HG02970 (cell line): Measurements from ENCODE around the gene PTPRK.
A peak's percentile ranks its signal among the peaks of the same experiment; 100 is the strongest.

Source experiments
- ATAC-seq: cut with Tn5 transposase; IDR thresholded peaks from one replicate; pipeline ENCODE4 v1.9.1; 2021; ENCODE audit warnings: mild to moderate bottlenecking, moderate library complexity, moderate number of reproducible peaks; ENCODE audit not compliant: unreplicated experiment, low FRiP score

Gene PTPRK

DNA sequence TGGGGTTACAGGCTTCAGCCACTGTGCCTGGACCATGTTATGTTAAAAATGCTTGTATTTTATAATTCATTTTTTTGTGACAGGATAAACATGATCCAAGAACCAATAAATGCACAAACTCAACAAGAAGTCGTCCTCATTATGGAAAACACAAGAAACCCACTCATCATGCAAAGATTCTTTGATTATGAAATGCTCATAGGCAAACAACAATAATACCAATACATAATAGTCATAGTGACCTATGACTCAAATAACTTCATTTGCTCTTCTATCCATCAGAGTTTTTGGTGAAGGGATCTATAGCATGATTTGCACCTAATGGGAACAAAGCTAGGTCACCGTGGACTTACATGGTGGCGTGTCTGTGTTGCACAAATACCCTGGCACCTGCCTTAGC, 402.5 kb downstream of the PTPRK start:
- ATAC-seq: no peak

DNA sequence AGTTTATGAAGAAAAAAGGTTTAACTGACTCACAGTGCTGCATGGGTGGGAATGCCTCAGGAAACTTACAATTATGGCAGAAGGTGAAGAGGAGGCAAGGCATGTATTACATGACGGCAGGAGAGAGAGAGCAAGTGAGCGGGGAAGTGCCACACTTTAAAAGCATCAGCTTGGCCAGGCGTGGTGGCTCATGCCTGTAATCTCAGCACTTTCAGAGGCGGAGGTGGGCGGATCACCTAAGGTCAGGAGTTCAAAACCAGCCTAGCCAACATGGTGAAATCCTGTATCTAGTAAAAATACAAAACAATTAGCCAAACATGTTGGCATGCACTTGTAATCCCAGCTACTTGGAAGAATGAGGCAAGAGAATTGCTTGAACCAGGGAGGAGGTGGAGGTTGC, 406.2 kb downstream of the PTPRK start:
- ATAC-seq: no peak

GRCh38 chr6:128112494-128112893, 407.9 kb downstream of the PTPRK start:
- ATAC-seq: peak; percentile 75

- no peak for ATAC-seq
These were observed 409.3 kb downstream of the PTPRK start for GRCh38 chr6:128111096-128111495.

DNA sequence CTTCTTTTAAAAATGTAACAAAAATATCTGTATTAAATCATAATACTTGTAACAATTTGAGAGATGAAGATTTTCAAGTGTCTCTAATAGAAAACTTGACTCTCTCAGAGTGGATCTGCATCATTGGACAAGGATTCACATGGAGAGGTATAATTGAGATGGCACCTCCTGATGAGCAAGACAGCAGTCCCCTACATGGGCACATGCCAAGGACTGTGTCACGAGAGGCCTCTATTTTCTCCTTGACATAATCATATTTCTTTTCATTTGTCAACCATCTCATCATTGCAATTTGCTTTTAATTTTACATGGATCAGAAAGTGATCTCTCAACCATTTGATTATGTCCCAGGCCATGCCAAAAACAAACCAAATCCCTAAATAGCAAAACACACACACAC, 412.7 kb downstream of the PTPRK start:
- no peak for ATAC-seq

DNA sequence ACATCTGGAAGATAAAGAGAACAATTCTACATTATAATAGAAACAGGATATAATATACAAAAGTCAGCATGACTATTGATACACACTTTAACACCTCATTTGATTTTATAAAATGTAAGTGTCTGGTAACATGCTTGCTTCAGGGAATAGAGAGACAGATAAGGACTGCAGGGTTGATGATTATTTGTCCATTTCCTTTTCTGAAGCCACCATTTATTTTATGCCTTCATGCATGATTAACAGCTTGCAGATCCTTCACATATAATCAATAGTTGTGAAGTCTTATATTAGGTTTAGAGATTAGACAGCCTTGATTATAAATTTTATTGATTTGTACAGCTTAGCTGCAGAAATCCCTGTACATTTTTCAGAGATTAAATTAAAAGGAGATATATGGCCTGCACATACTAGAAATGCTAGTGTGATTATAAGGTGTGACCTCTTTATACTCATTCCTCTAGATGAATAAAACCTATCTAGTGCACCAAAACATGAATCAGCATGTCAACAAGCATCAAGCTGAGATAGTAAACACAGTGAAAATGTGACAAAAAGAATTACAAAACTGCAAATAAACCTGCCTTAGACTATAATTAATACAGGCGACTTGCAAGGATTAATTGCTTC, 420.7 kb downstream of the PTPRK start:
- ATAC-seq: no peak

GRCh38 chr6:128098000-128098581, 422.3 kb downstream of the PTPRK start:
- ATAC-seq: no peak

DNA sequence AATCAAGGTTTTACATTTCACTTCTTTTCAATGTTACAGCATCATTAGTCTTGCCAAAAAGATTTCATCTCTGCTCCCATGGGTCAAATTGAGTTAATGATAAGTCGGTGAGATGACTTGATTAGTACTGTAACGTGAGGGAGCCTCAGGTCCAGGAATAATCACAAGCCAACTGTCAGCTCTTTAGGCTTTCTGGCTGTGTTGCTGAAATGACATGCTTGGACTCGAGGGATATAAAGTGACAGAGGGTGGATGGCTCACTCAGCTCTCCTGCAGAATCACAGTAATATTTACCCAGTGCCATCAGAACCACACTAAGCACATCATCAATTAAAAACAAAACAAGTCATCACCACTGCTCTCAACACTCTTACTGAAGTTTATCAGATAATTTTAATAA, 423.4 kb downstream of the PTPRK start:
- ATAC-seq: no peak

- ATAC-seq: no peak
These were observed 425.0 kb downstream of the PTPRK start for GRCh38 chr6:128095362-128095761.

DNA sequence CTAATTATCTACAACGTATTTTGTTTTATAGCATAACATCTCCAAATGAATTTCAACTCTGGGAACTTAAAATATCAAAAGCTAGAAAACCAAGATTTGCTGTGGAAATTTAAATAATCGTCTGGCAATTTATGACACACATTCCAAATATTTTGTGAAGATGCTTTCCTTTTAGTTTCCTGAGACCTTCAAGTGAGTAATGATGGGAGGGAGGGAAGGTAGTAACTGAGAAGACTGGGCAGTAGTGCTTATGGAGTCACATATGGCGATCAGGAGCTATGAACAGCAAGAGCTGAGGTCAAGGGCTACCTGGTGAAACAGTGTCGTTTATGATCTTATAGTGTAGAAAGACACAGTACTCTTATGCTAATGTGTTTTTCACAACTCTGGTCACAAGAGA, 441.4 kb downstream of the PTPRK start:
- ATAC-seq: no peak

- no peak for ATAC-seq
These were observed 442.1 kb downstream of the PTPRK start for GRCh38 chr6:128078276-128078675.

DNA sequence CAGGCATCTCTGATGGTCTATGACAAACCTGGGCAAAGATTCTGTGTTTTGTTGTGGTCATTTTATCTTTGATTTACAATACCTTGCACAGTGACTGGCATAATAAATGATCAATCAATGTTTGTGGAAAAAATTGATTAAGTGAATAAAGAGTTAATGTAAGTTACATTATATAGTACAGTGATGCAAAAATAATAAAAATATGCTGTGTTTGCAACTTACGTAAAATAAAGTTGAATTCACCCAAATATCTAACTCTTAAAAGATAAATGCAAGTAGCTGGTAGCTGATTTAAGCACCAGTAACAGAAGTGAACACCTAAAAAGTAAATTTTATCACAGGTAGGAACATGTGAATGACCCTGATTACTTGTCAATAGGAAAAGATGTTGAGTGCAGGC, 443.6 kb downstream of the PTPRK start:
- ATAC-seq: no peak

- no peak for ATAC-seq
These were observed 445.8 kb downstream of the PTPRK start for GRCh38 chr6:128074567-128074966.

DNA sequence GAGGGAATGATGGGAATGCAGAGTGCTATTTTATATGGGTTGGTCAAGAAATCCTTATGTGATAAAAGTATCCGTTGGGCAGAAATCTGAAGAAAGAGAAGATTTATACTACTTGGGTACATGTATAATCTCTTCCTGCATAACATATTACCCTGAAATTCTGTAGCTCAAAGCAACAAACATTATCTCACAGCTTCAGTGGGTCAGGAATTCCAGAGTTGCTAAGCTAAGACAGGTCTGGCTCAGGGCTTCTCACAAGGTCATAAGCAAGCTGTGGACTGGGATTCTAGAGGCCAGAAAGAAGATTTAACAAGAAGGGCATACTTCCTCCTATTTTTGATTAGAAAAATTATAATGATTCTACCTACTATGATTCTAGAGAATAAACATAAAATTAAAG, 447.0 kb downstream of the PTPRK start:
- ATAC-seq: no peak

DNA sequence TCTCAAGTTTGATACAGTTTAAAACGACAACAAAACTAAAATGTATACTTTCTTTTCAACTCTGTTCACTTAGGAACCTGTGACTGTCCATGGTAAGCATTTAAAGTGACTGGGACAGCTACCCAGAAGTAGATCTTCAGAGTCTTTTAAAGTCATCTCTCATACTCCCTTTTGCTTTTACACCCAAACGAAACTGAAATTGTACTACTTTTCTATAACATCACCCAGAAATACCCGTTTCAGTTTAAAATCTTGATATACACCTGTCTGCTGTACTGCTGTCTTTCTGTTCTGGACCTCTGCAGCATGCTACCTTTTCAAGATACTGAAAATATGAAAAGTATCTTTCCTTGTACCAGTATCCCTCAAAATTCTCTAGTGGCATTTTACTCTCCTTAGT, 449.2 kb downstream of the PTPRK start:
- ATAC-seq: no peak

DNA sequence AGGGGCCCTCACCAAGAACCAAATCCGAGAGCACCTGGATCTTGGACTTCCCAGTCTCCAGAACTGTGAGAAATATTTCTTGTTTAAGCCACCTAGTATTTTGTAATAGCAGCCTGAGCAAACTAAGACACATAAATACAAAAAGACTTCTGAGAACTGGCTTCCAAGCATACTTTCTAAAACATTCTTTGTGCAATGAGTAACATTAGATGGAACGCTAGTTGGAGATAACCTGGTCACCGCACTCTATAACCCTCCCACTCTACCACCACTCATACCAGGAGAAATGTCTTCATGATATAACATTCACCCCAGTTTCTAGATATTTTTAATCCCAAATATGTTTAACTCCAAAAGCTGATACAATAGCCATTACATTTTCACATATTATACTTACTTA, 450.0 kb downstream of the PTPRK start:
- no peak for ATAC-seq

DNA sequence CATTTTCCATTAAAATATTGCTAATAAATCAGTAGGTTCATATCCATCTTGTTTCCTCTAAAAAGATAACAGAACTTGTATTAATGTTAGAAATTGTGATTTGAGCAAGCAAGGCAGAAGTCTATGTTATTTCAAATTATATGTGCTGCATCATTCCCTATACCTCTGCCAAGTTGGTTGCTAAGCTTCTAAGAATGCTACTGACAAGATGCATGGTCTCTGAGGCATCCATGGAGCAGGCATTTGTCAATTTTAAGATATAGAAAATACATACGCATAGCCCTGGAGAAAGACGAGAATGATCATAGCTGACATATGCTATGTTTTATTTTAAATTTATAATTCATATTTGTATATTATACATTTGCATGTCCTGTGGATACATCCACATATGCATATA, 451.2 kb downstream of the PTPRK start:
- no peak for ATAC-seq

- ATAC-seq: no peak
These were observed 452.3 kb downstream of the PTPRK start for GRCh38 chr6:128068119-128068479.

DNA sequence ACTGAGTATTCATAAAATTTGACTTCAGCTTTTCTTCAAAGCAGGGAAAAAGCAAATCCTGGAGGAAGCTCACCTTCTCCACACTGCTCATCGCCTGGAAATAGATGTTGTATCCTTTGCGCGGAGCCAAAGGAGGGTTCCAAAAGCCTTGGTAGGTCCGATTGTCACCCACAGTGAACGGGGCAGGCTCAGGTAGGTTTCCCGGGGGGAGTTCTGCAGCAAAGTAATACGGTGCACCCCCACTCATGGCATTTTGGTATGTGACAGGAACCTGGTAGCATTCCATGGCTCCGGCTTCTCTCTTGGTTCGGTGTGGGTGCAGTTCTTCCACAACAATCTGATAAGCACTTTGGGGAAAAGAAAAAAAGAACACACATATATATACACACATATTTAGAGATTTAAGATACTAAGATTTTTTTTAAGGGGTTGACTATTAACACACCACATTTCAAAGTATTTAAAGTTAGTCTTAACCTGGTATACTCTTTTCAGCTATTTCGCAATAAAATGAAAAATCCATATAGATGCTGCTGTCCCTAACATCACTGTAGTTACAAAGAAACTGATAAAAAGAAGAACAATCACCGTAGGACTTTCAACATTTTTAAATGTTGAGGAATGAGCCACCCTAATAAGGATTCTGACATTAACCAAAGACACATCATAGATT, 452.8 kb downstream of the PTPRK start:
- ATAC-seq: no peak

DNA sequence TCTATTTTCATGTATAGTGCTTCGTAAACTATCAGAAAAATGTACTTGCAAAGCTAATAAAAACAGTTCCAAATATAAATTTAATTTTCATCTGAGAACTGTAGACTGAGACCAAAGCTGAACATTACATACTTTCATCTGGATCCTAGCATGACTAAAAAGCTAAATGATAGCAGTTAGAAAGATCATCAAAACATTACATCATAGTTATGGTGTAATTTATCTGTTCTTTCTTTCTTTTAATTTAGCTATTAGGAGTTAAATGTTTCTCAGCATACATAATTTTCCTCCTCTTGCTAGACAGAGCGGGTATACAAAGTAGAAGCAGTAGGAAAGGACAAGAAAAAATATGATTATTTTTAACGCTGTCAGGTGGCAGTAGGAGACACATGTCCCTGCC, 455.3 kb downstream of the PTPRK start:
- no peak for ATAC-seq

- ATAC-seq: no peak
These were observed 455.9 kb downstream of the PTPRK start for GRCh38 chr6:128064540-128064895.

- no peak for ATAC-seq
These were observed 456.4 kb downstream of the PTPRK start for GRCh38 chr6:128063850-128064539.
